ENCODE measurements around the gene RMND5B.

DNA sequence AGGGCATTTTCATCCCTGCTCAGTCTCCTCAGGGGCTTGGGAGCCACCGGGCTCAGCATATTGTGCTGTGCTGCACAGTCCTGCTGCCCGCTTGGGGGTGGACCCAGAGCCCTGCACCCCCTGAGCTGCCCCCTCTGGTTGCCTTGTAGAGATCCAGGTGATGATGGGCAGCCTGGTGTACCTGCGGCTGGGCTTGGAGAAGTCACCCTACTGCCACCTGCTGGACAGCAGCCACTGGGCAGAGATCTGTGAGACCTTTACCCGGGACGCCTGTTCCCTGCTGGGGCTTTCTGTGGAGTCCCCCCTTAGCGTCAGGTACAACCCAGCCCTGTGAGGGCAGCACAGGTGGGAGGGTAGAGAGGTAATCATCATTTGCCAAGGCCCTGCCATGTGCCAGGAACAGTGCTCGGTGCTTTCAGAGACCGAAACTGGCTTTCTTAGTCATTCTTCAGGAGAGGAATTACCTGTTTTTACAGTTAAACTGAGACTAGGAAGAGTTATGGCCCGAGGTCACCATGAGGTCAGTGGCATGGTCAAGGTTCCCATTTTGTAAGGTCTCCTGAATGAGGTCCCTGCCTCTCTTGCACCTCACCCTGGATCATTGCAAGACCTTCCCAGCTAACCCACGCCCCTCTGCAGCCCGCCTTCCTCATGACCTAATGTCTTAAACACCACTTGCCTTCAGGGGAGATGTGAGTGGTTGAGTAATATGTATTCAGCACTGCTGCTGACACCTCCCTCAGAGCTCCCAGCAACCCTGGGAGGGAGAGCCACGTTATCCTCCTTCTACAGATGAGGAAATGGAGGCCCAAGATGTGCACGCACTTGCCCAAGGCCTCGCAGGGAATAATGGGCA is 15.4 kb downstream of the RMND5B start:
- TF ChIP-seq CEBPB (IDR thresholded peaks at IDR 0.05) (no peak), EGR1 (IDR thresholded peaks at IDR 0.05) (no peak), YY1 (IDR thresholded peaks at IDR 0.05; ENCODE audit: low read depth) (no peak)
- TF ChIP-seq, protein P1, sequence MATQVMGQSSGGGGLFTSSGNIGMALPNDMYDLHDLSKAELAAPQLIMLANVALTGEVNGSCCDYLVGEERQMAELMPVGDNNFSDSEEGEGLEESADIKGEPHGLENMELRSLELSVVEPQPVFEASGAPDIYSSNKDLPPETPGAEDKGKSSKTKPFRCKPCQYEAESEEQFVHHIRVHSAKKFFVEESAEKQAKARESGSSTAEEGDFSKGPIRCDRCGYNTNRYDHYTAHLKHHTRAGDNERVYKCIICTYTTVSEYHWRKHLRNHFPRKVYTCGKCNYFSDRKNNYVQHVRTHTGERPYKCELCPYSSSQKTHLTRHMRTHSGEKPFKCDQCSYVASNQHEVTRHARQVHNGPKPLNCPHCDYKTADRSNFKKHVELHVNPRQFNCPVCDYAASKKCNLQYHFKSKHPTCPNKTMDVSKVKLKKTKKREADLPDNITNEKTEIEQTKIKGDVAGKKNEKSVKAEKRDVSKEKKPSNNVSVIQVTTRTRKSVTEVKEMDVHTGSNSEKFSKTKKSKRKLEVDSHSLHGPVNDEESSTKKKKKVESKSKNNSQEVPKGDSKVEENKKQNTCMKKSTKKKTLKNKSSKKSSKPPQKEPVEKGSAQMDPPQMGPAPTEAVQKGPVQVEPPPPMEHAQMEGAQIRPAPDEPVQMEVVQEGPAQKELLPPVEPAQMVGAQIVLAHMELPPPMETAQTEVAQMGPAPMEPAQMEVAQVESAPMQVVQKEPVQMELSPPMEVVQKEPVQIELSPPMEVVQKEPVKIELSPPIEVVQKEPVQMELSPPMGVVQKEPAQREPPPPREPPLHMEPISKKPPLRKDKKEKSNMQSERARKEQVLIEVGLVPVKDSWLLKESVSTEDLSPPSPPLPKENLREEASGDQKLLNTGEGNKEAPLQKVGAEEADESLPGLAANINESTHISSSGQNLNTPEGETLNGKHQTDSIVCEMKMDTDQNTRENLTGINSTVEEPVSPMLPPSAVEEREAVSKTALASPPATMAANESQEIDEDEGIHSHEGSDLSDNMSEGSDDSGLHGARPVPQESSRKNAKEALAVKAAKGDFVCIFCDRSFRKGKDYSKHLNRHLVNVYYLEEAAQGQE (IDR thresholded peaks at IDR 0.05; ENCODE audit: low read depth): no peak

Data from Ishikawa (cell line).